RKO (cell line): Measurements from ENCODE around the gene SERPIND1.

Source experiments
- DNase-seq: peaks from one replicate; pipeline ENCODE4 v3.0.0-alpha.2; 2016; ENCODE audit warnings: low spot score

Gene SERPIND1

GRCh38 chr22:20775342-20775895 is 1.5 kb downstream of the SERPIND1 start:
- DNase-seq = no peak

GRCh38 chr22:20776624-20777405 is 2.9 kb downstream of the SERPIND1 start:
- no peak for DNase-seq

- DNase-seq = peak; percentile 24
These were observed 3.7 kb downstream of the SERPIND1 start for GRCh38 chr22:20777420-20778177.

GRCh38 chr22:20779014-20779817 is 5.3 kb downstream of the SERPIND1 start:
- DNase-seq = no peak

- no peak for DNase-seq
These were observed 5.9 kb downstream of the SERPIND1 start for GRCh38 chr22:20779818-20780158.

- no peak for DNase-seq
These were observed 7.5 kb downstream of the SERPIND1 start for GRCh38 chr22:20781272-20781990.

GRCh38 chr22:20782083-20782482 is 8.2 kb downstream of the SERPIND1 start:
- no peak for DNase-seq

- no peak for DNase-seq
These were observed 8.8 kb downstream of the SERPIND1 start for GRCh38 chr22:20782596-20783299.

GRCh38 chr22:20783300-20783673 is 9.4 kb downstream of the SERPIND1 start:
- no peak for DNase-seq

GRCh38 chr22:20783844-20784723 is 10.2 kb downstream of the SERPIND1 start:
- DNase-seq = peak; percentile 69

- no peak for DNase-seq
These were observed 11.5 kb downstream of the SERPIND1 start for GRCh38 chr22:20785415-20785814.

- no peak for DNase-seq
These were observed 12.1 kb downstream of the SERPIND1 start for GRCh38 chr22:20786048-20786447.

- no peak for DNase-seq
These were observed 12.6 kb downstream of the SERPIND1 start for GRCh38 chr22:20786536-20786979.

GRCh38 chr22:20787223-20787622 is 13.3 kb downstream of the SERPIND1 start:
- DNase-seq = no peak

- no peak for DNase-seq
These were observed 14.1 kb downstream of the SERPIND1 start for GRCh38 chr22:20787746-20788626.

GRCh38 chr22:20788627-20789344 is 14.9 kb downstream of the SERPIND1 start:
- DNase-seq = no peak

- no peak for DNase-seq
These were observed 18.5 kb downstream of the SERPIND1 start for GRCh38 chr22:20792221-20792965.
